ENCODE data around the gene PHLDB2.

DNA sequence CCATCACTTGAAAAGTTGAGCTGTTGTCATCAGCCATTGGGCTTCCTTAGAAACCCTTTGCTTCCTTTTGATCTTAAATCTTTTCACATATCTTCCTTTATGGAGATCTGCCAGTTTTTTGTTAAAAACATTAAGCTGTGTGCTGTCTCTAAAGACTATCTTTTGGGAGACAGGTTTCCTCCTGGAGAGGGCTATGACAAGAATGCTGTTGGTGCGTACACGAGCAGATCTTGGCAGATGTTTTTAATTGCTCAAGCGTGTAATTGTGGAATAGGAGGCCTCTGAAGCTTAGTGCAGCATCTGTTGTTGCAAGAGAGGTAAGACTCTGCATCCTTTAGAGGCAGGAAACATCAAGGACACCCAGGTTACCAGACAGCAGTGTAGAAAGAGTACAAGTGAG is 56.8 kb downstream of the PHLDB2 start:
- no peak for TF ChIP-seq ZNF274 (IDR thresholded peaks at IDR 0.05; ENCODE audit: low read depth, low read length)
- no peak for TF ChIP-seq YY1 (IDR thresholded peaks at IDR 0.05; ENCODE audit: insufficient read depth, insufficient read length)
- no peak for TF ChIP-seq SUZ12 (IDR thresholded peaks at IDR 0.05; ENCODE audit: extremely low read depth, insufficient read depth, insufficient read length)
